Activated naive CD8-positive, alpha-beta T cell (primary cell): Measurements from ENCODE around the gene PDE3B.
A peak's percentile ranks its signal among the peaks of the same experiment; 100 is the strongest.

Experiments
- H3K27ac Mint-ChIP-seq: one replicate; pipeline ENCODE4 v1.8.0; 2021; ENCODE audit warnings: mixed read lengths
- H3K27me3 Mint-ChIP-seq: one replicate; pipeline ENCODE4 v1.8.0; 2021; ENCODE audit warnings: mixed read lengths
- H3K36me3 Mint-ChIP-seq: one replicate; pipeline ENCODE4 v1.8.0; 2021; ENCODE audit warnings: mixed read lengths
- H3K4me1 Mint-ChIP-seq: one replicate; pipeline ENCODE4 v1.8.0; 2021; ENCODE audit warnings: low read depth, mixed read lengths
- H3K4me3 Mint-ChIP-seq: one replicate; pipeline ENCODE4 v1.8.0; 2021; ENCODE audit warnings: mild to moderate bottlenecking, mixed read lengths
- H3K9me3 Mint-ChIP-seq: one replicate; pipeline ENCODE4 v1.8.0; 2021; ENCODE audit warnings: low read depth, mixed read lengths

The PDE3B gene

GRCh38 chr11:14905104-14906033 is 261.8 kb downstream of the PDE3B start:
- no peaks in the 10 kb centered on the region for H3K27me3 Mint-ChIP-seq
- no peaks in the 10 kb centered on the region for H3K36me3 Mint-ChIP-seq
- H3K4me3 Mint-ChIP-seq, result peak overlapping the region; percentile 92
- no peaks in the 10 kb centered on the region for H3K9me3 Mint-ChIP-seq
- peak overlapping the region; percentile 85 for H3K27ac Mint-ChIP-seq
- H3K4me1 Mint-ChIP-seq, result peaks cover 39% of the 10 kb centered on the region

GRCh38 chr11:14906578-14906977 is 263.0 kb downstream of the PDE3B start:
- H3K27ac Mint-ChIP-seq, result no peak overlapping the region
- H3K36me3 Mint-ChIP-seq, result no peaks in the 10 kb centered on the region
- peak overlapping the region; percentile 92 for H3K4me3 Mint-ChIP-seq
- no peaks in the 10 kb centered on the region for H3K27me3 Mint-ChIP-seq
- no peaks in the 10 kb centered on the region for H3K9me3 Mint-ChIP-seq
- peaks cover 39% of the 10 kb centered on the region for H3K4me1 Mint-ChIP-seq

- Mint-ChIP-seq H3K36me3 (no peaks in the 10 kb centered on the region), H3K27ac (no peak overlapping the region), H3K27me3 (no peaks in the 10 kb centered on the region), H3K4me3 (no peak overlapping the region), H3K9me3 (no peaks in the 10 kb centered on the region), H3K4me1 (peaks cover 39% of the 10 kb centered on the region)
Observed at GRCh38 chr11:14906993-14907392, 263.4 kb downstream of the PDE3B start.

- H3K9me3 Mint-ChIP-seq, result no peaks in the 10 kb centered on the region
- no peaks in the 10 kb centered on the region for H3K36me3 Mint-ChIP-seq
- H3K27ac Mint-ChIP-seq, result no peak overlapping the region
- H3K4me1 Mint-ChIP-seq, result peaks cover 39% of the 10 kb centered on the region
- H3K27me3 Mint-ChIP-seq, result no peaks in the 10 kb centered on the region
- no peak overlapping the region for H3K4me3 Mint-ChIP-seq
Observed at GRCh38 chr11:14907411-14908213, 264.0 kb downstream of the PDE3B start.

GRCh38 chr11:14908214-14908880 is 264.7 kb downstream of the PDE3B start:
- H3K27me3 Mint-ChIP-seq, result no peaks in the 10 kb centered on the region
- H3K27ac Mint-ChIP-seq, result no peak overlapping the region
- H3K9me3 Mint-ChIP-seq, result no peaks in the 10 kb centered on the region
- H3K4me3 Mint-ChIP-seq, result no peak overlapping the region
- peaks cover 39% of the 10 kb centered on the region for H3K4me1 Mint-ChIP-seq
- H3K36me3 Mint-ChIP-seq, result no peaks in the 10 kb centered on the region

GRCh38 chr11:14914536-14914935 is 270.9 kb downstream of the PDE3B start:
- Mint-ChIP-seq H3K36me3 (peaks cover 10% of the 10 kb centered on the region), H3K9me3 (no peaks in the 10 kb centered on the region), H3K27ac (no peak overlapping the region), H3K4me3 (no peak overlapping the region), H3K4me1 (no peaks in the 10 kb centered on the region), H3K27me3 (peaks cover 3% of the 10 kb centered on the region)

GRCh38 chr11:14916403-14916802 is 272.8 kb downstream of the PDE3B start:
- Mint-ChIP-seq H3K27me3 (peaks cover 3% of the 10 kb centered on the region), H3K4me3 (no peak overlapping the region), H3K27ac (no peak overlapping the region), H3K4me1 (no peaks in the 10 kb centered on the region), H3K36me3 (peaks cover 16% of the 10 kb centered on the region), H3K9me3 (no peaks in the 10 kb centered on the region)
